GM10248 (cell line): ENCODE results near the gene VEGFD.

Source experiments
- CTCF ChIA-PET: fragments of 300-600 bp; sonication (Branson Sonifier 250); formaldehyde crosslinking; extraction: SDS; loops from one replicate; lab custom pipeline; 2021; ENCODE audit warnings: antibody characterized with exemption; lab: Yijun Ruan, JAX
- POLR2A ChIA-PET: fragments of 350-650 bp; sonication (Branson Sonifier 250); formaldehyde crosslinking; extraction: SDS; loops from one replicate; lab custom pipeline; 2020; ENCODE audit warnings: antibody characterized with exemption; lab: Yijun Ruan, JAX
- DNase-seq: peaks from one replicate; pipeline ENCODE4 v3.0.0; 2012; ENCODE audit errors: extremely low spot score
- CTCF ChIP-seq: IDR thresholded peaks from 2 replicates; pipeline ENCODE4 v1.5.1; 2012; ENCODE audit warnings: mild to moderate bottlenecking, low read depth; ENCODE audit errors: extremely low read depth, missing control alignments, control extremely low read depth

Gene VEGFD, protein sequence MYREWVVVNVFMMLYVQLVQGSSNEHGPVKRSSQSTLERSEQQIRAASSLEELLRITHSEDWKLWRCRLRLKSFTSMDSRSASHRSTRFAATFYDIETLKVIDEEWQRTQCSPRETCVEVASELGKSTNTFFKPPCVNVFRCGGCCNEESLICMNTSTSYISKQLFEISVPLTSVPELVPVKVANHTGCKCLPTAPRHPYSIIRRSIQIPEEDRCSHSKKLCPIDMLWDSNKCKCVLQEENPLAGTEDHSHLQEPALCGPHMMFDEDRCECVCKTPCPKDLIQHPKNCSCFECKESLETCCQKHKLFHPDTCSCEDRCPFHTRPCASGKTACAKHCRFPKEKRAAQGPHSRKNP

DNA sequence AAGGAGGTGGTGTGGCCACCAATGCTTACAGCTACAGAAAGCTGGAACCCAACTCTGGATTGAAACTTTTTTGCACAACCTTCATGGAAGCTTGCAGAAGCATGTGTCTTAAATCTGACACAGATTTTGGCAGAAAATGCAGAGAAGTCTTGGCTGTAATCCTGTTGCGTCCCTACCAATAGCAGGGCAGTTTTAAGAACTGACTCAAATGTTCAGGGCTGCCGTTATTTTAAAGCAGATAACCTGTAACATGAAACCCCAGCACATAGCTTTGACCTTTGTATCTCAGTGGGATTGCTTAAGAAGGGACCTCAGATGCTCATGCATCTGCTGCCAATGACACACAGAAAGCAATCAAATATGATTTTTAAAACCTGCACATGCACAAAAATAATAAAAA lies at the start of gene VEGFD:
VEGFD (minus strand) TSS at position 110 of the 400 bp plus-strand sequence. CDS start 467 bp downstream, outside the sequence.
- DNase-seq: no peak
- TF ChIP-seq CTCF: no peak
- POLR2A ChIA-PET: no interaction called here
- CTCF ChIA-PET: no interaction called here

DNA sequence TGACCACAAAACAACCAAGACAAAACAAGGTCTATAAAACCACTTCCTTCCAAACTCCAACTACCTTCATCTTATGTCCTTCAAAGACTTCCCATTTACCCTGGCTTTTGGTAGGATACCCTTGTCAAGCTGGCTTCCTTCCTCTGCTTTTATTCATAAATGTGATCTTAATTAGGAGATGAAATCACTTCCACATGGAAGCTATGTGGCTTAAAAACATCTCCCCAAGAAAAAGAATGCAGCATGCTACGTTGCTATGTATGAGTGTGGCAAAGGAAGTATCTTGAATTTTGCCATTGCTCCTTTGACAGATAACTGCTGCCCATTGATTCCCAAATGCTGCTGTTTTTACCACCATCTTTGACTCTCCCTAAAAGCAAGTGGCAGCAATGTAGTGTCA lies 46.4 kb upstream of the VEGFD start:
- no peak for DNase-seq
- POLR2A ChIA-PET: no interaction called here
- CTCF ChIA-PET: no interaction called here
- TF ChIP-seq CTCF: no peak

GRCh38 chrX:15430076-15430475 lies 45.9 kb upstream of the VEGFD start:
- POLR2A ChIA-PET: no interaction called here

DNA sequence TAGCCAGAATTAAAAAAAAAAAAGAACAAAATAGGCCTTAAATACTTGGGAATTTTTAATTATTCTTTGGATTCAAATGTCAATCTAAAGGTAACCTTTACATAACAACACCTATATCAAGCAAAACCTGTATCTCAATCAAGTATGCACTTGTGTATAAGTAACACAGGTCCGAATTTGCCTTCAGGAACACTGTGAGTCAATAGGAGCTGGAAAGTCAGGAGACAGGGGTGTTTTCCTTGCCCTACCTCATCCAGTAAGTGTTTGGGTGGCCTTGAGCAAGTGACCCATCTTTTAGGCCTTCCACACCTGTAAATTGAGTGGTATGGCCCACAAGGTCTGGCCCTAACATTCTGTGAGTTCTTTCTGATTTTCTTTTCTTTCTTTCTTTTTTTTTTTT lies 40.8 kb upstream of the VEGFD start:
- POLR2A ChIA-PET: no interaction called here
- CTCF ChIA-PET: interaction anchor here (1.1 kb wide), 1 partner anchor 15 kb away, joined by 3 read pairs; no protein-coding TSS in a partner anchor
- DNase-seq: no peak
- TF ChIP-seq CTCF: no peak

More at GRCh38 chrX:15430076-15430475, 45.9 kb upstream of the VEGFD start:
- CTCF ChIA-PET: interaction anchor here (2.0 kb wide), 1 partner anchor 40 kb away, joined by 4 read pairs; no protein-coding TSS in a partner anchor
- TF ChIP-seq CTCF: no peak
- no peak for DNase-seq

GRCh38 chrX:15418707-15419181 lies 34.5 kb upstream of the VEGFD start:
- CTCF ChIA-PET: interaction anchor here (1.3 kb wide), 1 partner anchor 9 kb away, joined by 3 read pairs; no protein-coding TSS in a partner anchor
- no peak for TF ChIP-seq CTCF
- POLR2A ChIA-PET: no interaction called here
- no peak for DNase-seq

- CTCF ChIA-PET: interaction anchor here (1.3 kb wide), 1 partner anchor 9 kb away, joined by 3 read pairs; no protein-coding TSS in a partner anchor
Measured at GRCh38 chrX:15418041-15418706, 34.0 kb upstream of the VEGFD start.

More at GRCh38 chrX:15418041-15418706, 34.0 kb upstream of the VEGFD start:
- TF ChIP-seq CTCF: no peak
- POLR2A ChIA-PET: no interaction called here
- DNase-seq: no peak
